Osteoblast (primary cell): Measurements from ENCODE around the gene PWP1. TPM values are rescaled to one million over a fixed set of nuclear protein-coding genes. Genes with fewer than 3 reads are reported as not detected.

ENCODE experiments used
- DNase-seq: peaks from one replicate; pipeline ENCODE4 v3.0.0; 2011; ENCODE audit warnings: low spot score, mixed read lengths; ENCODE audit not compliant: insufficient read length; ENCODE audit errors: missing footprints
- H2AFZ ChIP-seq: 2 replicates; pipeline ENCODE4 v1.6.0; 2011; ENCODE audit warnings: mild to moderate bottlenecking, low read length
- H3K27ac ChIP-seq: 2 replicates; pipeline ENCODE4 v1.5.1; 2011; ENCODE audit warnings: mild to moderate bottlenecking, low read depth, low read length, moderate library complexity
- H3K27me3 ChIP-seq: 2 replicates; pipeline ENCODE4 v1.6.0; 2012; ENCODE audit warnings: mild to moderate bottlenecking, control low read depth, inconsistent platforms, low read length, moderate library complexity; ENCODE audit not compliant: insufficient read depth
- H3K36me3 ChIP-seq: 2 replicates; pipeline ENCODE4 v1.5.1; 2011; ENCODE audit warnings: mild to moderate bottlenecking, low read length, control low read depth, moderate library complexity; ENCODE audit not compliant: insufficient read depth
- H3K4me1 ChIP-seq: 2 replicates; pipeline ENCODE4 v1.5.1; 2011; ENCODE audit warnings: mild to moderate bottlenecking, low read length, control low read depth, moderate library complexity; ENCODE audit not compliant: insufficient read depth
- H3K4me2 ChIP-seq: 2 replicates; pipeline ENCODE4 v1.6.0; 2011; ENCODE audit warnings: mild to moderate bottlenecking, low read length; ENCODE audit not compliant: insufficient read depth
- H3K4me3 ChIP-seq: fragments of 200-600 bp; sonication (generic); 3 replicates; pipeline ENCODE4 v1.5.1; 2012; ENCODE audit warnings: mild to moderate bottlenecking, low read length, inconsistent platforms; ENCODE audit not compliant: insufficient read depth
- H3K79me2 ChIP-seq: 2 replicates; pipeline ENCODE4 v1.6.0; 2012; ENCODE audit warnings: mild to moderate bottlenecking, low read length, control low read depth, inconsistent platforms; ENCODE audit not compliant: insufficient read depth
- H3K9me3 ChIP-seq: 2 replicates; pipeline ENCODE4 v1.5.1; 2011; ENCODE audit warnings: low read depth, low read length, control low read depth
- H4K20me1 ChIP-seq: 2 replicates; pipeline ENCODE4 v1.6.0; 2012; ENCODE audit warnings: mild to moderate bottlenecking, low read length, control low read depth; ENCODE audit not compliant: insufficient read depth
- CTCF ChIP-seq: IDR thresholded peaks from 2 replicates; pipeline ENCODE4 v1.5.1; 2011; ENCODE audit warnings: mild to moderate bottlenecking, low read depth, low read length, moderate library complexity; ENCODE audit errors: extremely low read depth
- total RNA-seq: library from RNA; depleted of rRNA; stranded (reverse); fragments of >200 nt; gene quantifications from 2 replicates; pipeline ENCODE4 v1.2.3, GENCODE V29; 2012

The PWP1 gene
- total RNA-seq, 1 donor, result 72.0 TPM

GRCh38 chr12:107677671-107678070 lies 7.9 kb upstream of the PWP1 start:
- Histone ChIP-seq H3K9me3 (no peaks in the 10 kb centered on the region), H3K4me2 (no peak overlapping the region), H3K79me2 (no peaks in the 10 kb centered on the region), H3K4me3 (no peak overlapping the region), H3K27me3 (peaks cover 50% of the 10 kb centered on the region), H4K20me1 (no peaks in the 10 kb centered on the region), H3K36me3 (no peaks in the 10 kb centered on the region), H3K27ac (no peak overlapping the region), H3K4me1 (no peaks in the 10 kb centered on the region), H2AFZ (no peak overlapping the region)
- no peak for DNase-seq
- TF ChIP-seq CTCF, result no peak

- Histone ChIP-seq H3K4me3 (no peak overlapping the region), H3K27ac (no peak overlapping the region)
Observed at GRCh38 chr12:107679336-107679735, 6.3 kb upstream of the PWP1 start.

DNA sequence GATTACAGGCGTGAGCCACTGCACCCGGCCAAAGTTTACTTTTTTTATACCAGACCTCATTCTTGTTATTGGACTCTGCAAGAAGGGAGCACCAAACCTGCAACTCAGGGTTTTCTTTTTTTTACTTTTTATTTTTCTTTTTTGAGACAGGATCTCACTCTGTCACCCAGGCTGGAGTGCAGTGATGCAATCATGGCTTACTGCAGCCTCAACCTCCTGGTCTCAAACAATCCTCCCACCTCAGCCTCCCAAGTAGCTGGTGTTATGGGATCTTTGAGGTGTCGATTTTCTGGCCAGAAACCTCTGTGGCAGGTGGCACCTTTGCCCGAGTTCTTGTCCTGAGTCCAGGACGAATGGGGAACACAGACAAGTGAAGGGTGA lies 4.2 kb upstream of the PWP1 start:
- TF ChIP-seq CTCF, result no peak
- no peaks in the 10 kb centered on the region for H4K20me1 ChIP-seq

More at GRCh38 chr12:107679336-107679735, 6.3 kb upstream of the PWP1 start:
- H4K20me1 ChIP-seq, result no peaks in the 10 kb centered on the region
- peaks cover 40% of the 10 kb centered on the region for H3K27me3 ChIP-seq
- H3K4me1 ChIP-seq, result peaks cover 3% of the 10 kb centered on the region
- no peaks in the 10 kb centered on the region for H3K36me3 ChIP-seq
- H3K79me2 ChIP-seq, result no peaks in the 10 kb centered on the region
- H2AFZ ChIP-seq, result no peak overlapping the region
- TF ChIP-seq CTCF, result no peak
- H3K9me3 ChIP-seq, result no peaks in the 10 kb centered on the region
- DNase-seq, result no peak
- no peak overlapping the region for H3K4me2 ChIP-seq

DNA sequence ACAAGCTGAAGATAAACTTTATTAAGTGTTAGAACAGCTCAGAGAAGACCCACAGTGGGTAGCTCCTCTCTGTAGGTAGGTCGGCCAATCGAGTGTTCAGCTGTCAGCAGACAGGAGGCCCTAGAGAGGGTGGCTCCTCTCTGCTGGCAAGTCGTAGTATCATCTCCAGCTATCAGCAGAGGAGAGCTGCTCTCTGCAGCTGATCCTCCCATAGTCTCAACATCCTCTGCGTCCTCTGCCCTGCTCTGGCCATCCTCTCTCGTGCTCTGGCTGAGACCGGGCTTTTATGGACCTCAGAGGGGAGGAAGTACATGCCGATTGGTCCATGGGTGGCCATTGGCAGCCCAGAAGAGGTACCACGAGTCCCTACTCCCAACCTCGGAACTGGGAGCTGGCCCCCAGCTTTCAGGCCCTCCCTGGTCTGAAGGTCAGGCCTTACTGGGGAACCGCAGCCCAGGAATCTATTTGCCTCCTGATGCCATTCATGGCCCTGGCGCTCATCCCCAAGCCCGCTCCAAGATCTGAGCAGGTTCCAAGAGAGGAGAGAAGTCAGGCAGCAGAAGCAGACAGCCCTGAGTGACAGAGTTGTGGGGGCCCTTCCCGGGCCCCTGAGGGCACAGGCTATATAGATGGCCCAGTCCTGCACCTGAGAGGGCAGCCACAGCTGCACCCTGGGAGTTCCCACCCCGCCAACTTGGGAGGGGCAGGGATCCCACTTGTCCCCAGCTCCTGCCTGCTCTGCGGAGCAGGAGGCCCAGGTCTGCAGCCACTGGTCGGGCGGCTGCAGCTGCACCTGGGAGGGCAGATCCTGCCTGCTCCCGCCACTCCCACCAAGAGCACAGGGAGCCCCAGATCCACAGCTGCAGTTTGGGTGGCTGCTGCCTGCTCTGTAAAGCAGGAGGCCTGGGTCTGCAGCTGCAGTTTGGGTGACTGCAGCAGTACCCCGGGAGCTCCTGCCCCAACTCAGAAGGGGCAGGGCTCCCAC lies 3.5 kb upstream of the PWP1 start:
- no peak for DNase-seq
- Histone ChIP-seq H3K4me1 (peaks cover 20% of the 10 kb centered on the region), H3K79me2 (peaks cover 16% of the 10 kb centered on the region), H3K27me3 (peaks cover 36% of the 10 kb centered on the region), H3K36me3 (no peaks in the 10 kb centered on the region), H3K9me3 (no peaks in the 10 kb centered on the region), H3K27ac (no peak overlapping the region), H4K20me1 (no peaks in the 10 kb centered on the region), H2AFZ (peak overlapping the region; percentile 10), H3K4me2 (no peak overlapping the region), H3K4me3 (no peak overlapping the region)
- TF ChIP-seq CTCF, result no peak

More for the DNA sequence above, 4.2 kb upstream of the PWP1 start:
- Histone ChIP-seq H3K79me2 (peaks cover 9% of the 10 kb centered on the region), H3K4me1 (peaks cover 15% of the 10 kb centered on the region), H3K27me3 (peaks cover 40% of the 10 kb centered on the region), H3K4me3 (no peak overlapping the region), H2AFZ (no peak overlapping the region), H3K9me3 (no peaks in the 10 kb centered on the region), H3K4me2 (no peak overlapping the region), H3K36me3 (no peaks in the 10 kb centered on the region), H3K27ac (no peak overlapping the region)
- no peak for DNase-seq
